CD4-positive, alpha-beta T cell treated with Interleukin-6 at 100 ng/mL for 8 hours (primary cell): ENCODE data around the gene TMEM187.
A peak's percentile ranks its signal among the peaks of the same experiment; 100 is the strongest.

ENCODE experiments used
- DNase-seq: peaks from one replicate; pipeline ENCODE4 v3.0.0-alpha.2; 2020; ENCODE audit warnings: mixed read lengths, low spot score

Gene TMEM187

GRCh38 chrX:154000051-154000450, 27.5 kb downstream of the TMEM187 start:
- DNase-seq, result no peak

GRCh38 chrX:154002215-154002719, 29.7 kb downstream of the TMEM187 start:
- DNase-seq, result peak; percentile 56

- DNase-seq, result no peak
Observed at GRCh38 chrX:154004315-154004714, 31.8 kb downstream of the TMEM187 start.

- DNase-seq, result no peak
Observed at GRCh38 chrX:154006947-154007346, 34.4 kb downstream of the TMEM187 start.

GRCh38 chrX:154008521-154008920, 36.0 kb downstream of the TMEM187 start:
- DNase-seq, result no peak

GRCh38 chrX:154010330-154011087, 38.0 kb downstream of the TMEM187 start:
- no peak for DNase-seq

GRCh38 chrX:154011376-154012335, 39.1 kb downstream of the TMEM187 start:
- DNase-seq, result no peak

GRCh38 chrX:154012336-154012991, 39.9 kb downstream of the TMEM187 start:
- no peak for DNase-seq

GRCh38 chrX:154013001-154013421, 40.5 kb downstream of the TMEM187 start:
- no peak for DNase-seq

- peak; percentile 41 for DNase-seq
Observed at GRCh38 chrX:154013614-154014360, 41.2 kb downstream of the TMEM187 start.

- no peak for DNase-seq
Observed at GRCh38 chrX:154014429-154015380, 42.2 kb downstream of the TMEM187 start.

- DNase-seq, result no peak
Observed at GRCh38 chrX:154015581-154016264, 43.2 kb downstream of the TMEM187 start.

- no peak for DNase-seq
Observed at GRCh38 chrX:154016366-154017076, 44.0 kb downstream of the TMEM187 start.

GRCh38 chrX:154017766-154018517, 45.4 kb downstream of the TMEM187 start:
- DNase-seq, result no peak

GRCh38 chrX:154018518-154019060, 46.0 kb downstream of the TMEM187 start:
- DNase-seq, result no peak

- DNase-seq, result no peak
Observed at GRCh38 chrX:154019061-154019621, 46.6 kb downstream of the TMEM187 start.
